Lower leg skin (tissue), 3 donors: Measurements from ENCODE around the gene ACSS3.

ENCODE experiments used
- POLR2A ChIP-seq, 2 donors: fragments of 450-650 bp; IDR thresholded peaks; one replicate each; pipeline ENCODE4 v1.6.1; 2016 to 2017; ENCODE audit warnings: antibody characterized with exemption in 2 of 2, mild to moderate bottlenecking in 1 of 2, moderate library complexity in 1 of 2
- TF ChIP-seq, protein P1 (sequence below), 3 donors: fragments of 450-650 bp; IDR thresholded peaks; one replicate each; pipeline ENCODE4 v1.5.1; 2016; ENCODE audit warnings: antibody characterized with exemption in 3 of 3, mild to moderate bottlenecking in 3 of 3, moderate library complexity in 2 of 3

DNA sequence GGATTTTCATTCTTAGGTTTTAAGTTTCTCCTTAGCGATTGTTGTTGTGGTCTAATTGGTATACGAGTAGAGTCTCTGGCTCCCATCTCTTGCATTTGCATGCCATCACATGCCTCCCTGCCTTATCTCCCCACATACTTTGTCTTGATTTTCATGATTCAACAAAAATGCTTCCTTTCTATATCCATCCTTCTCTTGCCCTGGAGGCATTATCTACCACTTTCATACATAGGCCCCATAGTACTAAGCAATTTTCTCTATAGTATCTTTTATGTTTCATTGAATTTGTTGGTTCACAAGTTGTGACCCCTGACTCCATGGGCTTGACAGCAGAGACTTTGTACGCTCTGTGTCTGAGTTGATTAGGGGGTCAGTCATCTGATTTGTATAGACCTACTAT lies 226.1 kb downstream of the ACSS3 start:
- TF ChIP-seq, protein P1, sequence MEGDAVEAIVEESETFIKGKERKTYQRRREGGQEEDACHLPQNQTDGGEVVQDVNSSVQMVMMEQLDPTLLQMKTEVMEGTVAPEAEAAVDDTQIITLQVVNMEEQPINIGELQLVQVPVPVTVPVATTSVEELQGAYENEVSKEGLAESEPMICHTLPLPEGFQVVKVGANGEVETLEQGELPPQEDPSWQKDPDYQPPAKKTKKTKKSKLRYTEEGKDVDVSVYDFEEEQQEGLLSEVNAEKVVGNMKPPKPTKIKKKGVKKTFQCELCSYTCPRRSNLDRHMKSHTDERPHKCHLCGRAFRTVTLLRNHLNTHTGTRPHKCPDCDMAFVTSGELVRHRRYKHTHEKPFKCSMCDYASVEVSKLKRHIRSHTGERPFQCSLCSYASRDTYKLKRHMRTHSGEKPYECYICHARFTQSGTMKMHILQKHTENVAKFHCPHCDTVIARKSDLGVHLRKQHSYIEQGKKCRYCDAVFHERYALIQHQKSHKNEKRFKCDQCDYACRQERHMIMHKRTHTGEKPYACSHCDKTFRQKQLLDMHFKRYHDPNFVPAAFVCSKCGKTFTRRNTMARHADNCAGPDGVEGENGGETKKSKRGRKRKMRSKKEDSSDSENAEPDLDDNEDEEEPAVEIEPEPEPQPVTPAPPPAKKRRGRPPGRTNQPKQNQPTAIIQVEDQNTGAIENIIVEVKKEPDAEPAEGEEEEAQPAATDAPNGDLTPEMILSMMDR (IDR thresholded peaks at IDR 0.05): no peak
- no peak for TF ChIP-seq POLR2A (IDR thresholded peaks at IDR 0.05)
